Hair follicle dermal papilla cell (primary cell): ENCODE measurements around the gene SNRPD1. TPM values are rescaled to one million over a fixed set of nuclear protein-coding genes. Genes with fewer than 3 reads are reported as not detected.

Source experiments
- small RNA-seq: library from RNA; depleted of rRNA; stranded (forward); fragments of <200 nt; gene quantifications from one replicate; pipeline ENCODE3, GENCODE V24; 2012
- total RNA-seq: library from RNA; depleted of rRNA; stranded (reverse); fragments of >200 nt; gene quantifications from 2 replicates; pipeline ENCODE4 v1.2.3, GENCODE V29; 2012

Gene SNRPD1
- total RNA-seq = 5.5 and 10.3 TPM in 2 replicates

DNA sequence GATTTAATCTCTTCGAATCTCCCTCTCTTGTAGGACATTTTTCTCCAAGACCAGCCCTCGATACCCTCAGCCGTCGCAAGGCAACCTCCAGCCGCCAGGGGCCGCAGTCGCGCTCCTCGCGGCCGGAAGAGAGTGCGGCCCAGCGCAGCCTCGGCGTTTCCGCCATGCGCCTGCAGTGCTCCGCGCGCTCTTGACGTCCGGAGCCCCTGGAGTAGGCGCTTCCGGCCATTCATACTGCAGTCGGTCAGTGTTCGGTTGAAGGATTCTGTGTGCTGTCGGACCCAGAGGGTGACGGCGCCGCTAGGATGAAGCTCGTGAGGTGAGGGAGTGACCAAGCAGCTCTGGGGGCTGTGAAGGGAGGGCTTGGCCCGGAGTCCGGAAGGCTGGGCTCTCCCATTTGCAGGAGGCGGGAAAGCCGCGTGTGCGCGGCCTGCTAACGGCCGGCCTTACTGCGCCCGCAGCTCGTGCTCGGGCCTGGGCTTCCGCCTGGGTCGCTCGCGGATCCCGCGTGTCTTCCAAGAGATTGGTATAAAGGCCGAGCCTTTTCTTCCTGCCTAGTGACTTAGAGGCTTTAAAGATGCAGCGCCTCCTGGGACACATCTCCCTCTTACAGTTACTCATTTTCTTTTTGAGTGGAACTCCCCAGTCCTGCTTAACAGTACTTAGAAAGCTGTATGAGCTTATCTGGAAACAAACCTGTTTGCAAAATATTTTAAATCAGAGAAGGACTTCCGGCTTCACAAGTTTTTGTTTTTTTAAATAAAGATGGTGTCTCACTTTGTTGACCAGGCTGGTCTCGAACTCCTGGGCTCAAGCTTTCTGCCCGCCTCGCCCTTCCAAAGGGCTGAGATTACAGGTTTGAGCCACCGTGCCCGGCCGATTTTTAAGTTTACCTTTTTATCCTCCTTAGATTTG is at the start of gene SNRPD1:
TSS of gene SNRPD1 (plus strand) at position 190 of the 915 bp plus-strand sequence. CDS start at position 306, 116 bp downstream.

GRCh38 chr18:21600526-21601410 is 11.3 kb upstream of the SNRPD1 start, which contains the start of gene ESCO1:
TSS of gene ESCO1 (minus strand) at chr18:21600704. CDS start at chr18:21574843, 25,861 bp downstream.

Small RNA genes within 50 kb of the gene (small RNA-seq; reads per million reads assigned to genes)
- gene MIR320C1 = not detected

Other genes with a start within 250 kb of the SNRPD1 start
- gene ESCO1, start 11.6 kb upstream of the SNRPD1 start, total RNA-seq = 12.0 and 13.6 TPM in 2 replicates
- gene ABHD3, start 92.5 kb downstream of the SNRPD1 start, total RNA-seq = 3.1 and 3.4 TPM in 2 replicates
- gene MIB1, start 128.5 kb downstream of the SNRPD1 start, total RNA-seq = 60.2 and 72.4 TPM in 2 replicates